Thyroid gland (tissue), 4 donors: ENCODE data around the gene AQP4.

ENCODE experiments used
- POLR2A ChIP-seq, 2 donors: fragments of 450-650 bp; IDR thresholded peaks; one replicate each; pipeline ENCODE4 v1.6.1; 2017; ENCODE audit warnings: antibody characterized with exemption in 2 of 2, mild to moderate bottlenecking in 2 of 2, moderate library complexity in 1 of 2
- TF ChIP-seq, protein P1 (sequence below), 6 experiments: fragments of 200-600 bp in 3 of 6; fragments of 450-650 bp in 3 of 6; sonication (generic) in 3 of 6; IDR thresholded peaks; one replicate each; pipeline ENCODE4 v1.5.1; 2016 to 2019; ENCODE audit warnings: antibody characterized with exemption in 6 of 6, mild to moderate bottlenecking in 2 of 6, inconsistent platforms in 1 of 6, moderate library complexity in 1 of 6

DNA sequence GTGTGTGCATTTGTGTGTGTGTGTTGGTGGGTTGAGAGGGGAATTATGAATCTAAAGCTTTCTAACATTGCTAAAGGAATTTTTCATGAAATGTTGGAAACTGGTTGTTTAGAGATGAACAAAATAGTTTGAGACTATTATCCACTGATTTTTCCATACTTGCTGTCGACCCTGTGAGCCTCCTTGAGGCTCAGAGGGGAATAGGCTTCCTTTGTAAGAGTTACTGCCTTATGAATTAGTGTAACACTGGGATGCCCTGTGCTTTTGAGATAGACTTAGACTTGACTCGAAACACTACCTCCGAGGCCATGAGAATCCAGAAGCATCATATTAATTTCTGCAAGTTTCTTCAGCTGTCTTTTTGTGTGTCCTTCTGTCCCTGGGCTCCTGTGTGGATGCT lies 37.9 kb downstream of the AQP4 start:
- TF ChIP-seq, protein P1, sequence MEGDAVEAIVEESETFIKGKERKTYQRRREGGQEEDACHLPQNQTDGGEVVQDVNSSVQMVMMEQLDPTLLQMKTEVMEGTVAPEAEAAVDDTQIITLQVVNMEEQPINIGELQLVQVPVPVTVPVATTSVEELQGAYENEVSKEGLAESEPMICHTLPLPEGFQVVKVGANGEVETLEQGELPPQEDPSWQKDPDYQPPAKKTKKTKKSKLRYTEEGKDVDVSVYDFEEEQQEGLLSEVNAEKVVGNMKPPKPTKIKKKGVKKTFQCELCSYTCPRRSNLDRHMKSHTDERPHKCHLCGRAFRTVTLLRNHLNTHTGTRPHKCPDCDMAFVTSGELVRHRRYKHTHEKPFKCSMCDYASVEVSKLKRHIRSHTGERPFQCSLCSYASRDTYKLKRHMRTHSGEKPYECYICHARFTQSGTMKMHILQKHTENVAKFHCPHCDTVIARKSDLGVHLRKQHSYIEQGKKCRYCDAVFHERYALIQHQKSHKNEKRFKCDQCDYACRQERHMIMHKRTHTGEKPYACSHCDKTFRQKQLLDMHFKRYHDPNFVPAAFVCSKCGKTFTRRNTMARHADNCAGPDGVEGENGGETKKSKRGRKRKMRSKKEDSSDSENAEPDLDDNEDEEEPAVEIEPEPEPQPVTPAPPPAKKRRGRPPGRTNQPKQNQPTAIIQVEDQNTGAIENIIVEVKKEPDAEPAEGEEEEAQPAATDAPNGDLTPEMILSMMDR (IDR thresholded peaks at IDR 0.05), result no peak
- no peak for TF ChIP-seq POLR2A (IDR thresholded peaks at IDR 0.05)
